ENCODE data around the gene SMIM23.

Gene SMIM23

GRCh38 chr5:171838066-171838465 lies 52.4 kb downstream of the SMIM23 start:
- TF ChIP-seq CSDC2 (CRISPR knock-in tag; IDR thresholded peaks at IDR 0.05) (no peak), CREB5 (CRISPR knock-in tag; IDR thresholded peaks at IDR 0.05; ENCODE audit: low read depth) (no peak), PATZ1 (CRISPR knock-in tag; IDR thresholded peaks at IDR 0.05; ENCODE audit: borderline replicate concordance) (no peak), SNAI2 (CRISPR knock-in tag; IDR thresholded peaks at IDR 0.05) (no peak), BACH2 (CRISPR knock-in tag; IDR thresholded peaks at IDR 0.05; ENCODE audit: borderline replicate concordance) (no peak), ZFP3 (CRISPR knock-in tag; IDR thresholded peaks at IDR 0.05) (no peak), PPARA (CRISPR knock-in tag; IDR thresholded peaks at IDR 0.05; ENCODE audit: borderline replicate concordance) (no peak), ARNTL (CRISPR knock-in tag; IDR thresholded peaks at IDR 0.05; ENCODE audit: borderline replicate concordance, low read depth) (no peak), TCF4 (CRISPR knock-in tag; IDR thresholded peaks at IDR 0.05; ENCODE audit: borderline replicate concordance) (no peak), ZNF8 (CRISPR knock-in tag; IDR thresholded peaks at IDR 0.05) (no peak), ESRRG (CRISPR knock-in tag; IDR thresholded peaks at IDR 0.05) (no peak), ISL1 (CRISPR knock-in tag; IDR thresholded peaks at IDR 0.05) (no peak), TOX (CRISPR knock-in tag; IDR thresholded peaks at IDR 0.05; ENCODE audit: borderline replicate concordance) (no peak), OSR1 (CRISPR knock-in tag; IDR thresholded peaks at IDR 0.05) (no peak), TSHZ2 (CRISPR knock-in tag; IDR thresholded peaks at IDR 0.05) (no peak), ZNF70 (CRISPR knock-in tag; IDR thresholded peaks at IDR 0.05) (no peak)
- no peak for ATAC-seq

- TF ChIP-seq BACH2 (CRISPR knock-in tag; IDR thresholded peaks at IDR 0.05; ENCODE audit: borderline replicate concordance) (no peak), ISL1 (CRISPR knock-in tag; IDR thresholded peaks at IDR 0.05) (no peak), SNAI2 (CRISPR knock-in tag; IDR thresholded peaks at IDR 0.05) (no peak), ARNTL (CRISPR knock-in tag; IDR thresholded peaks at IDR 0.05; ENCODE audit: borderline replicate concordance, low read depth) (no peak), ZNF565 (CRISPR knock-in tag; conservative IDR thresholded peaks at IDR 0.05; ENCODE audit: low read depth) (no peak), OSR1 (CRISPR knock-in tag; IDR thresholded peaks at IDR 0.05) (no peak), PPARA (CRISPR knock-in tag; IDR thresholded peaks at IDR 0.05; ENCODE audit: borderline replicate concordance) (no peak), GLIS3 (CRISPR knock-in tag; IDR thresholded peaks at IDR 0.05) (no peak), RARB (CRISPR knock-in tag; IDR thresholded peaks at IDR 0.05) (no peak), ZFP3 (CRISPR knock-in tag; IDR thresholded peaks at IDR 0.05) (no peak)
- ATAC-seq, result no peak
These were observed 53.5 kb downstream of the SMIM23 start for GRCh38 chr5:171839112-171839511.

GRCh38 chr5:171840066-171840465 lies 54.4 kb downstream of the SMIM23 start:
- no peak; the same call in 2 of the 3 replicates for ATAC-seq
- TF ChIP-seq ZNF70 (CRISPR knock-in tag; IDR thresholded peaks at IDR 0.05) (no peak), BACH2 (CRISPR knock-in tag; IDR thresholded peaks at IDR 0.05; ENCODE audit: borderline replicate concordance) (no peak), POU6F1 (CRISPR knock-in tag; IDR thresholded peaks at IDR 0.05; ENCODE audit: borderline replicate concordance, low read depth) (no peak), RARB (CRISPR knock-in tag; IDR thresholded peaks at IDR 0.05) (no peak), CSRNP3 (CRISPR knock-in tag; IDR thresholded peaks at IDR 0.05) (no peak), TSHZ2 (CRISPR knock-in tag; IDR thresholded peaks at IDR 0.05) (no peak), ZFP3 (CRISPR knock-in tag; IDR thresholded peaks at IDR 0.05) (no peak), ISL1 (CRISPR knock-in tag; IDR thresholded peaks at IDR 0.05) (no peak), PPARA (CRISPR knock-in tag; IDR thresholded peaks at IDR 0.05; ENCODE audit: borderline replicate concordance) (no peak), PATZ1 (CRISPR knock-in tag; IDR thresholded peaks at IDR 0.05; ENCODE audit: borderline replicate concordance) (no peak), ZNF565 (CRISPR knock-in tag; conservative IDR thresholded peaks at IDR 0.05; ENCODE audit: low read depth) (no peak), OSR1 (CRISPR knock-in tag; IDR thresholded peaks at IDR 0.05) (no peak), ARNTL (CRISPR knock-in tag; IDR thresholded peaks at IDR 0.05; ENCODE audit: borderline replicate concordance, low read depth) (no peak), GLIS3 (CRISPR knock-in tag; IDR thresholded peaks at IDR 0.05) (no peak), ZFP30 (CRISPR knock-in tag; IDR thresholded peaks at IDR 0.05) (no peak), ZC3H10 (CRISPR knock-in tag; IDR thresholded peaks at IDR 0.05) (no peak)

Measured in SK-N-SH treated with all-trans-retinoic acid at 6 μM for 48 hours (cell line).